WTC11 (cell line): Measurements from ENCODE around the gene FAM174B. TPM values are rescaled to one million over a fixed set of nuclear protein-coding genes. Genes with fewer than 3 reads are reported as not detected.

Experiments used
- ATAC-seq: fragments of 200-7000 bp; cut with Tn5 transposase; 2 replicates; pipeline ENCODE4 v1.10.0; 2021; ENCODE audit warnings: mild to moderate bottlenecking, moderate library complexity
- CTCF ChIA-PET: fragments of 300-600 bp; sonication (Branson Sonifier 250); formaldehyde crosslinking; loops from one replicate; lab custom pipeline; 2021; ENCODE audit warnings: antibody characterized with exemption; lab: Charles Lee
- POLR2A ChIA-PET: fragments of 350-600 bp; sonication (Branson Sonifier 250); formaldehyde crosslinking; loops from one replicate; lab custom pipeline; 2021; ENCODE audit warnings: antibody characterized with exemption; lab: Charles Lee
- DNase-seq: peaks from one replicate; pipeline ENCODE4 v3.0.0; 2021; ENCODE audit warnings: low spot score
- H3K27ac Mint-ChIP-seq: 2 replicates; pipeline ENCODE4 v1.8.0; 2021; ENCODE audit warnings: mixed read lengths
- H3K27me3 Mint-ChIP-seq: 2 replicates; pipeline ENCODE4 v1.8.0; 2021; ENCODE audit warnings: low read depth, mild to moderate bottlenecking, moderate library complexity, mixed read lengths
- H3K36me3 Mint-ChIP-seq: 2 replicates; pipeline ENCODE4 v1.8.0; 2021; ENCODE audit warnings: mixed read lengths
- H3K4me1 Mint-ChIP-seq: 2 replicates; pipeline ENCODE4 v1.8.0; 2022; ENCODE audit warnings: mixed read lengths
- H3K4me3 Mint-ChIP-seq: 2 replicates; pipeline ENCODE4 v1.8.0; 2021; ENCODE audit warnings: mild to moderate bottlenecking, moderate library complexity, mixed read lengths
- H3K9me3 Mint-ChIP-seq: 2 replicates; pipeline ENCODE4 v1.8.0; 2021; ENCODE audit warnings: mixed read lengths
- CBFB ChIP-seq: sonication (generic); formaldehyde crosslinking; IDR thresholded peaks from 2 replicates; pipeline ENCODE4 v1.8.1; 2022; ENCODE audit warnings: mild to moderate bottlenecking, low read depth, missing genetic modification reagents
- CREB1 ChIP-seq: sonication (generic); formaldehyde crosslinking; IDR thresholded peaks from 2 replicates; pipeline ENCODE4 v1.8.0; 2023; ENCODE audit warnings: mild to moderate bottlenecking, missing genetic modification reagents
- CREM ChIP-seq: sonication (generic); formaldehyde crosslinking; IDR thresholded peaks from 2 replicates; pipeline ENCODE4 v1.8.1; 2022; ENCODE audit warnings: mild to moderate bottlenecking, missing genetic modification reagents, moderate library complexity
- ELF4 ChIP-seq: sonication (generic); formaldehyde crosslinking; IDR thresholded peaks from 2 replicates; pipeline ENCODE4 v1.8.1; 2022; ENCODE audit warnings: low read depth, mild to moderate bottlenecking, moderate library complexity, missing genetic modification reagents
- ESRRA ChIP-seq: sonication (generic); formaldehyde crosslinking; IDR thresholded peaks from 2 replicates; pipeline ENCODE4 v1.8.1; 2022; ENCODE audit warnings: mild to moderate bottlenecking, missing genetic modification reagents, borderline replicate concordance
- FOXP1 ChIP-seq: sonication (generic); formaldehyde crosslinking; IDR thresholded peaks from 2 replicates; pipeline ENCODE4 v1.8.0; 2022; ENCODE audit warnings: missing genetic modification reagents, mild to moderate bottlenecking, moderate library complexity, borderline replicate concordance
- FOXP4 ChIP-seq: sonication (generic); formaldehyde crosslinking; IDR thresholded peaks from 2 replicates; pipeline ENCODE4 v1.8.0; 2022; ENCODE audit warnings: mild to moderate bottlenecking, missing genetic modification reagents
- GTF2I ChIP-seq: fragments of 250-450 bp; sonication (Bioruptor Pico); conservative IDR thresholded peaks from 2 replicates; pipeline ENCODE4 v1.4.0; 2021; ENCODE audit warnings: mild to moderate bottlenecking
- HMGA2 ChIP-seq: fragments of 250-450 bp; sonication (Bioruptor Pico); IDR thresholded peaks from 2 replicates; pipeline ENCODE4 v1.4.0; 2021; ENCODE audit warnings: mild to moderate bottlenecking, moderate library complexity
- JAZF1 ChIP-seq: fragments of 250-450 bp; sonication (Bioruptor Pico); IDR thresholded peaks from 2 replicates; pipeline ENCODE4 v1.9.0; 2021; ENCODE audit warnings: moderate library complexity, mild to moderate bottlenecking, inconsistent platforms
- MAX ChIP-seq: sonication (generic); formaldehyde crosslinking; IDR thresholded peaks from 2 replicates; pipeline ENCODE4 v1.8.0; 2022; ENCODE audit warnings: mild to moderate bottlenecking, missing genetic modification reagents
- MLX ChIP-seq: sonication (generic); formaldehyde crosslinking; IDR thresholded peaks from 2 replicates; pipeline ENCODE4 v1.8.1; 2023; ENCODE audit warnings: mild to moderate bottlenecking, missing genetic modification reagents, moderate library complexity
- NFATC4 ChIP-seq: fragments of 250-450 bp; sonication (Bioruptor Pico); IDR thresholded peaks from 2 replicates; pipeline ENCODE4 v1.9.0; 2021; ENCODE audit warnings: mild to moderate bottlenecking
- NR1H2 ChIP-seq: sonication (generic); formaldehyde crosslinking; IDR thresholded peaks from 2 replicates; pipeline ENCODE4 v1.9.0; 2021; ENCODE audit warnings: mild to moderate bottlenecking, moderate library complexity, missing genetic modification reagents
- NR2C2 ChIP-seq: sonication (generic); formaldehyde crosslinking; IDR thresholded peaks from 2 replicates; pipeline ENCODE4 v1.8.0; 2022; ENCODE audit warnings: mild to moderate bottlenecking, missing genetic modification reagents
- RELA ChIP-seq: sonication (generic); formaldehyde crosslinking; IDR thresholded peaks from 2 replicates; pipeline ENCODE4 v1.8.1; 2022; ENCODE audit warnings: missing genetic modification reagents, mild to moderate bottlenecking, borderline replicate concordance
- SMAD3 ChIP-seq: sonication (generic); formaldehyde crosslinking; IDR thresholded peaks from 2 replicates; pipeline ENCODE4 v1.8.0; 2022; ENCODE audit warnings: missing genetic modification reagents, mild to moderate bottlenecking, borderline replicate concordance
- total RNA-seq: library from RNA; stranded (reverse); gene quantifications from 3 replicates; pipeline ENCODE4 v1.2.3, GENCODE V29; 2021
- TF ChIP-seq, protein P1 (sequence below): sonication (generic); formaldehyde crosslinking; IDR thresholded peaks from 2 replicates; pipeline ENCODE4 v1.8.1; 2023; ENCODE audit warnings: mild to moderate bottlenecking, missing genetic modification reagents, moderate library complexity
- TF ChIP-seq, protein P2 (sequence below): fragments of 200-600 bp; IDR thresholded peaks from 2 replicates; pipeline ENCODE4 v1.8.0; 2022; ENCODE audit warnings: antibody characterized with exemption
- TF ChIP-seq, protein P3 (sequence below): sonication (generic); formaldehyde crosslinking; IDR thresholded peaks from 2 replicates; pipeline ENCODE4 v1.8.0; 2023; ENCODE audit warnings: mild to moderate bottlenecking, missing genetic modification reagents

Gene FAM174B
- total RNA-seq, 1 experiment from 2014 or later = 22.1 TPM

- Mint-ChIP-seq H3K9me3 (peaks cover 10% of the 10 kb centered on the region), H3K4me1 (peaks cover 50% of the 10 kb centered on the region), H3K36me3 (peaks cover 18% of the 10 kb centered on the region), H3K4me3 (no peak overlapping the region), H3K27me3 (no peaks in the 10 kb centered on the region), H3K27ac (peak overlapping the region; percentile 44; the same call in 1 of the 2 replicates)
- ChIA-PET CTCF (no interaction called here), POLR2A (no interaction called here)
- DNase-seq (no peak), ATAC-seq (no peak)
- TF ChIP-seq NR1H2 (CRISPR knock-in tag) = no peak
These were observed 21.5 kb downstream of the FAM174B start for GRCh38 chr15:92634060-92634459.

DNA sequence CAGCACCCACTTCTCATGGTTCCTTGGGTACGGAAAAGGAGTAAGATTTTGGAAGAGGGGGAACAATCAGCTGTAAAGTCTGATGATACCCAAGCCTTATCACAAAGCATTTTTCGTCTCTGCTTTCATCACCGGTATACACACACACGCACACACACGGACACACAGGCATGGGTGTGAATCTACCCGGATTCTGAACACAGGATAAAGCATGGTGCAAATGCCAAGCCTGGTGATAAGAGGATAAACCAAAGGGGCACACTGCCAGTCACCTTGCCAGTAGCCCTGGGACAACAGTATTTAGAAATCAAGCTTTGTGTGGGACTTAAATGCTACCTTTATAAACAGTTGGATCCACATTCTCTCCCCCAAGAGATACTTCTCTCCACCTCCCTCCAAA lies 22.2 kb downstream of the FAM174B start:
- peaks cover 19% of the 10 kb centered on the region for H3K36me3 Mint-ChIP-seq
- DNase-seq = no peak
- POLR2A ChIA-PET = no interaction called here
- peaks cover 10% of the 10 kb centered on the region for H3K9me3 Mint-ChIP-seq
- peaks cover 45% of the 10 kb centered on the region for H3K4me1 Mint-ChIP-seq
- no peak for TF ChIP-seq FOXP1 (CRISPR knock-in tag)
- TF ChIP-seq CBFB (CRISPR knock-in tag) = no peak
- TF ChIP-seq MAX (CRISPR knock-in tag) = no peak
- TF ChIP-seq CREB1 (CRISPR knock-in tag) = no peak
- TF ChIP-seq, protein P1, sequence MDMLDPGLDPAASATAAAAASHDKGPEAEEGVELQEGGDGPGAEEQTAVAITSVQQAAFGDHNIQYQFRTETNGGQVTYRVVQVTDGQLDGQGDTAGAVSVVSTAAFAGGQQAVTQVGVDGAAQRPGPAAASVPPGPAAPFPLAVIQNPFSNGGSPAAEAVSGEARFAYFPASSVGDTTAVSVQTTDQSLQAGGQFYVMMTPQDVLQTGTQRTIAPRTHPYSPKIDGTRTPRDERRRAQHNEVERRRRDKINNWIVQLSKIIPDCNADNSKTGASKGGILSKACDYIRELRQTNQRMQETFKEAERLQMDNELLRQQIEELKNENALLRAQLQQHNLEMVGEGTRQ (CRISPR knock-in tag) = no peak
- TF ChIP-seq MLX = no peak
- no peak for TF ChIP-seq JAZF1 (CRISPR knock-in tag)
- TF ChIP-seq FOXP4 (CRISPR knock-in tag) = no peak
- TF ChIP-seq ELF4 (CRISPR knock-in tag) = no peak
- TF ChIP-seq CREM (CRISPR knock-in tag) = no peak
- no peak for TF ChIP-seq GTF2I
- TF ChIP-seq, protein P2, sequence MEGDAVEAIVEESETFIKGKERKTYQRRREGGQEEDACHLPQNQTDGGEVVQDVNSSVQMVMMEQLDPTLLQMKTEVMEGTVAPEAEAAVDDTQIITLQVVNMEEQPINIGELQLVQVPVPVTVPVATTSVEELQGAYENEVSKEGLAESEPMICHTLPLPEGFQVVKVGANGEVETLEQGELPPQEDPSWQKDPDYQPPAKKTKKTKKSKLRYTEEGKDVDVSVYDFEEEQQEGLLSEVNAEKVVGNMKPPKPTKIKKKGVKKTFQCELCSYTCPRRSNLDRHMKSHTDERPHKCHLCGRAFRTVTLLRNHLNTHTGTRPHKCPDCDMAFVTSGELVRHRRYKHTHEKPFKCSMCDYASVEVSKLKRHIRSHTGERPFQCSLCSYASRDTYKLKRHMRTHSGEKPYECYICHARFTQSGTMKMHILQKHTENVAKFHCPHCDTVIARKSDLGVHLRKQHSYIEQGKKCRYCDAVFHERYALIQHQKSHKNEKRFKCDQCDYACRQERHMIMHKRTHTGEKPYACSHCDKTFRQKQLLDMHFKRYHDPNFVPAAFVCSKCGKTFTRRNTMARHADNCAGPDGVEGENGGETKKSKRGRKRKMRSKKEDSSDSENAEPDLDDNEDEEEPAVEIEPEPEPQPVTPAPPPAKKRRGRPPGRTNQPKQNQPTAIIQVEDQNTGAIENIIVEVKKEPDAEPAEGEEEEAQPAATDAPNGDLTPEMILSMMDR = no peak
- no peak for TF ChIP-seq RELA
- no peak for TF ChIP-seq HMGA2 (CRISPR knock-in tag)
- no peak for TF ChIP-seq SMAD3
- TF ChIP-seq NFATC4 (CRISPR knock-in tag) = no peak
- TF ChIP-seq, all 79 proteins: peak for 0
- ATAC-seq = no peak
- CTCF ChIA-PET = no interaction called here
- Mint-ChIP-seq H3K27ac (no peak overlapping the region; the same call in 1 of the 2 replicates), H3K4me3 (no peak overlapping the region), H3K27me3 (no peaks in the 10 kb centered on the region)

DNA sequence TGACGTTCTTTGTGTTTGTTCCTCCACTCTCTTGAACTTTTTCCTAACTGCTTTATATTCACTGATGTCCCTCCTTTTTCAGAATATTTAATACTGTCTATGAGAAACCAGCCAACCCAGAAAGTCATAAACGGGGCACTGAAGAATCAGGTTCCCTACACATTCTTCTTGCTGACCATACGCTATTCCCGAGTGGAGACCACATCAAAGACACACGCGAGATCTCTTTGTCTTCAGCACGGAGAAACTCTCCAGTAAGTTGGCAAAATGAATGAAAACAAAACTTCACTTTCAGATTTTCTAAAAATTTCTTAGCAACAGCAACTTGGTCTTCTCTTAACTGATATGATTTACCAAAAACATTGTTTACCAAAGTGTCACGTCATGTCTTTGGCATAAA lies 22.6 kb downstream of the FAM174B start:
- H3K36me3 Mint-ChIP-seq = peaks cover 19% of the 10 kb centered on the region
- ATAC-seq (no peak), DNase-seq (no peak)
- POLR2A ChIA-PET = no interaction called here
- CTCF ChIA-PET = no interaction called here
- no peaks in the 10 kb centered on the region for H3K27me3 Mint-ChIP-seq
- H3K4me1 Mint-ChIP-seq = peaks cover 41% of the 10 kb centered on the region
- peak overlapping the region; percentile 46; the same call in 1 of the 2 replicates for H3K27ac Mint-ChIP-seq
- H3K4me3 Mint-ChIP-seq = no peak overlapping the region
- H3K9me3 Mint-ChIP-seq = peaks cover 10% of the 10 kb centered on the region
- no peak for TF ChIP-seq NR2C2 (CRISPR knock-in tag)
- TF ChIP-seq FOXP4 (CRISPR knock-in tag) = no peak
- no peak for TF ChIP-seq JAZF1 (CRISPR knock-in tag)
- TF ChIP-seq, protein P3, sequence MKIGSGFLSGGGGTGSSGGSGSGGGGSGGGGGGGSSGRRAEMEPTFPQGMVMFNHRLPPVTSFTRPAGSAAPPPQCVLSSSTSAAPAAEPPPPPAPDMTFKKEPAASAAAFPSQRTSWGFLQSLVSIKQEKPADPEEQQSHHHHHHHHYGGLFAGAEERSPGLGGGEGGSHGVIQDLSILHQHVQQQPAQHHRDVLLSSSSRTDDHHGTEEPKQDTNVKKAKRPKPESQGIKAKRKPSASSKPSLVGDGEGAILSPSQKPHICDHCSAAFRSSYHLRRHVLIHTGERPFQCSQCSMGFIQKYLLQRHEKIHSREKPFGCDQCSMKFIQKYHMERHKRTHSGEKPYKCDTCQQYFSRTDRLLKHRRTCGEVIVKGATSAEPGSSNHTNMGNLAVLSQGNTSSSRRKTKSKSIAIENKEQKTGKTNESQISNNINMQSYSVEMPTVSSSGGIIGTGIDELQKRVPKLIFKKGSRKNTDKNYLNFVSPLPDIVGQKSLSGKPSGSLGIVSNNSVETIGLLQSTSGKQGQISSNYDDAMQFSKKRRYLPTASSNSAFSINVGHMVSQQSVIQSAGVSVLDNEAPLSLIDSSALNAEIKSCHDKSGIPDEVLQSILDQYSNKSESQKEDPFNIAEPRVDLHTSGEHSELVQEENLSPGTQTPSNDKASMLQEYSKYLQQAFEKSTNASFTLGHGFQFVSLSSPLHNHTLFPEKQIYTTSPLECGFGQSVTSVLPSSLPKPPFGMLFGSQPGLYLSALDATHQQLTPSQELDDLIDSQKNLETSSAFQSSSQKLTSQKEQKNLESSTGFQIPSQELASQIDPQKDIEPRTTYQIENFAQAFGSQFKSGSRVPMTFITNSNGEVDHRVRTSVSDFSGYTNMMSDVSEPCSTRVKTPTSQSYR (CRISPR knock-in tag) = no peak
- TF ChIP-seq, protein P2 = no peak
- no peak for TF ChIP-seq ESRRA
